ENCODE data around the gene CALML5.

- TF ChIP-seq, protein P1, sequence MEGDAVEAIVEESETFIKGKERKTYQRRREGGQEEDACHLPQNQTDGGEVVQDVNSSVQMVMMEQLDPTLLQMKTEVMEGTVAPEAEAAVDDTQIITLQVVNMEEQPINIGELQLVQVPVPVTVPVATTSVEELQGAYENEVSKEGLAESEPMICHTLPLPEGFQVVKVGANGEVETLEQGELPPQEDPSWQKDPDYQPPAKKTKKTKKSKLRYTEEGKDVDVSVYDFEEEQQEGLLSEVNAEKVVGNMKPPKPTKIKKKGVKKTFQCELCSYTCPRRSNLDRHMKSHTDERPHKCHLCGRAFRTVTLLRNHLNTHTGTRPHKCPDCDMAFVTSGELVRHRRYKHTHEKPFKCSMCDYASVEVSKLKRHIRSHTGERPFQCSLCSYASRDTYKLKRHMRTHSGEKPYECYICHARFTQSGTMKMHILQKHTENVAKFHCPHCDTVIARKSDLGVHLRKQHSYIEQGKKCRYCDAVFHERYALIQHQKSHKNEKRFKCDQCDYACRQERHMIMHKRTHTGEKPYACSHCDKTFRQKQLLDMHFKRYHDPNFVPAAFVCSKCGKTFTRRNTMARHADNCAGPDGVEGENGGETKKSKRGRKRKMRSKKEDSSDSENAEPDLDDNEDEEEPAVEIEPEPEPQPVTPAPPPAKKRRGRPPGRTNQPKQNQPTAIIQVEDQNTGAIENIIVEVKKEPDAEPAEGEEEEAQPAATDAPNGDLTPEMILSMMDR (IDR thresholded peaks at IDR 0.05): no peak
- TF ChIP-seq POLR2A (IDR thresholded peaks at IDR 0.05): no peak
Measured at GRCh38 chr10:5527332-5528200, 28.2 kb upstream of the CALML5 start.
